Prostate gland (tissue), 2 donors: ENCODE measurements around the gene DHRS1. TPM values are rescaled to one million over a fixed set of nuclear protein-coding genes. Genes with fewer than 3 reads are reported as not detected.

Experiments
- DNase-seq: peaks from one replicate; pipeline ENCODE4 v3.0.0-alpha.2; 2019; ENCODE audit warnings: low spot score
- H3K27ac ChIP-seq, 2 donors: fragments of 200-600 bp; sonication (generic); 2 replicates each; pipeline ENCODE4 v1.5.1; 2017 to 2019
- H3K27me3 ChIP-seq: fragments of 200-600 bp; sonication (generic); replicated peaks from 2 replicates; pipeline ENCODE4 v1.5.1; 2019; ENCODE audit not compliant: insufficient read depth
- H3K36me3 ChIP-seq, 2 donors: fragments of 200-600 bp; sonication (generic); 1 replicate in 1 of 2; 2 replicates in 1 of 2; pipeline versions ENCODE4 v1.5.1 to v1.8.1; 2017 to 2019
- H3K4me1 ChIP-seq: fragments of 200-600 bp; sonication (generic); replicated peaks from 2 replicates; pipeline ENCODE4 v1.5.1; 2019
- H3K4me3 ChIP-seq, 2 donors: fragments of 200-600 bp; sonication (generic); 2 replicates each; pipeline ENCODE4 v1.5.1; 2017 to 2019
- H3K9me3 ChIP-seq: fragments of 200-600 bp; sonication (generic); 2 replicates; pipeline ENCODE4 v1.5.1; 2017
- POLR2A ChIP-seq: fragments of 450-650 bp; IDR thresholded peaks from one replicate; pipeline ENCODE4 v1.6.1; 2016; ENCODE audit warnings: antibody characterized with exemption, mild to moderate bottlenecking
- POLR2AphosphoS5 ChIP-seq: sonication (generic); formaldehyde crosslinking; IDR thresholded peaks from one replicate; pipeline ENCODE4 v1.6.1; 2017; ENCODE audit warnings: antibody characterized with exemption
- WGBS: methylation state at CpG from one replicate; pipeline ENCODE4 v1.1.5; 2018; 5-methylcytosine and 5-hydroxymethylcytosine counted together
- intact Hi-C: fragments of 100-400 bp; cut with DNase I; formaldehyde crosslinking; loops from one replicate; pipeline ENCODE4 v1.14.2; 2022
- total RNA-seq, 2 donors: library from RNA; depleted of rRNA; stranded (reverse); fragments of >200 nt; gene quantifications; one replicate each; pipeline ENCODE4 v1.1.0, GENCODE V29; 2016
- TF ChIP-seq, protein P1 (sequence below), 4 experiments: fragments of 200-600 bp in 2 of 4; fragments of 450-650 bp in 2 of 4; sonication (generic) in 2 of 4; IDR thresholded peaks; 1 replicate in 3 of 4; 2 replicates in 1 of 4; pipeline ENCODE4 v1.5.1; 2016 to 2019; ENCODE audit warnings: antibody characterized with exemption in 4 of 4, mild to moderate bottlenecking in 2 of 4, moderate library complexity in 2 of 4

DHRS1 gene
- total RNA-seq, 2 donors from 2014 or later, result 16.9 to 74.0 TPM

GRCh38 chr14:24327303-24327702 is 27.7 kb upstream of the DHRS1 start:
- H3K4me3 ChIP-seq, result no peak overlapping the region
- no peak overlapping the region for H3K27ac ChIP-seq
- 95% methylated on average over 2 of the region's 2 CpGs for WGBS
- intact Hi-C loops, result no loop called here
- H3K27me3 ChIP-seq, result no peaks in the 10 kb centered on the region
- H3K36me3 ChIP-seq, result no peaks in the 10 kb centered on the region
- H3K9me3 ChIP-seq, result no peaks in the 10 kb centered on the region
- H3K4me1 ChIP-seq, result peaks cover under 1% of the 10 kb centered on the region
- no peak for TF ChIP-seq POLR2A
- TF ChIP-seq, protein P1, sequence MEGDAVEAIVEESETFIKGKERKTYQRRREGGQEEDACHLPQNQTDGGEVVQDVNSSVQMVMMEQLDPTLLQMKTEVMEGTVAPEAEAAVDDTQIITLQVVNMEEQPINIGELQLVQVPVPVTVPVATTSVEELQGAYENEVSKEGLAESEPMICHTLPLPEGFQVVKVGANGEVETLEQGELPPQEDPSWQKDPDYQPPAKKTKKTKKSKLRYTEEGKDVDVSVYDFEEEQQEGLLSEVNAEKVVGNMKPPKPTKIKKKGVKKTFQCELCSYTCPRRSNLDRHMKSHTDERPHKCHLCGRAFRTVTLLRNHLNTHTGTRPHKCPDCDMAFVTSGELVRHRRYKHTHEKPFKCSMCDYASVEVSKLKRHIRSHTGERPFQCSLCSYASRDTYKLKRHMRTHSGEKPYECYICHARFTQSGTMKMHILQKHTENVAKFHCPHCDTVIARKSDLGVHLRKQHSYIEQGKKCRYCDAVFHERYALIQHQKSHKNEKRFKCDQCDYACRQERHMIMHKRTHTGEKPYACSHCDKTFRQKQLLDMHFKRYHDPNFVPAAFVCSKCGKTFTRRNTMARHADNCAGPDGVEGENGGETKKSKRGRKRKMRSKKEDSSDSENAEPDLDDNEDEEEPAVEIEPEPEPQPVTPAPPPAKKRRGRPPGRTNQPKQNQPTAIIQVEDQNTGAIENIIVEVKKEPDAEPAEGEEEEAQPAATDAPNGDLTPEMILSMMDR (IDR thresholded peaks at IDR 0.05), result no peak
- TF ChIP-seq POLR2AphosphoS5, result no peak
- DNase-seq, result no peak

- intact Hi-C loops, result no loop called here
- H3K27me3 ChIP-seq, result no peaks in the 10 kb centered on the region
- no peak overlapping the region for H3K27ac ChIP-seq
- no peaks in the 10 kb centered on the region for H3K4me1 ChIP-seq
- H3K9me3 ChIP-seq, result no peaks in the 10 kb centered on the region
- H3K36me3 ChIP-seq, result no peaks in the 10 kb centered on the region
- TF ChIP-seq, protein P1 (IDR thresholded peaks at IDR 0.05), result no peak
- TF ChIP-seq POLR2A, result no peak
- TF ChIP-seq POLR2AphosphoS5, result no peak
- no peak for DNase-seq
- WGBS, result 77% methylated on average over 9 of the region's 9 CpGs
- H3K4me3 ChIP-seq, result no peak overlapping the region
These were observed 26.4 kb upstream of the DHRS1 start for GRCh38 chr14:24325963-24326362.

GRCh38 chr14:24325041-24325530 is 25.5 kb upstream of the DHRS1 start:
- intact Hi-C loops, result no loop called here
- WGBS, result 87% methylated on average over 5 of the region's 5 CpGs
- TF ChIP-seq POLR2AphosphoS5 (no peak), POLR2A (no peak)
- TF ChIP-seq, protein P1 (IDR thresholded peaks at IDR 0.05), result no peak
- Histone ChIP-seq H3K9me3 (no peaks in the 10 kb centered on the region), H3K4me3 (no peak overlapping the region), H3K27ac (no peak overlapping the region), H3K4me1 (no peaks in the 10 kb centered on the region), H3K36me3 (no peaks in the 10 kb centered on the region), H3K27me3 (no peaks in the 10 kb centered on the region)
- DNase-seq, result no peak

DNA sequence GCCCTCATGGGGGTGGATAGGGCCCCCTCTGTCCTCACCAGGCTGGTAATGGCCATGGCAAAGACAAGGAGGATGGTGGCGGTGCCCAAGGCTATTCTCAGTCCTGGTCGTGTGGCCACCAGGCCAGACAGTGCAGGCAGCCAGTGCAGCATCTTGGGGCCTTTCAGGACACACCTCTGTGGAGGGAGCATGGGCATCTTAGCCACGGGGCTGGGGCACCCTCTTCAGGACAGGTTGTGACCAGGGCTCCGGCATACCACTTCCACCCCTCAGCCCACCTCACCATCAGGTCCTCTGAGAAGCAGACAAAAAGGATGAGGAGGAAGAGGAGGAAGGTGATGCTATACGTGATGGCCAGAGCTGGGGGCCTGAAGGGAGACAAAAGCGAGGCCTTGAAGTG is 24.4 kb upstream of the DHRS1 start:
- H3K36me3 ChIP-seq, result no peaks in the 10 kb centered on the region
- no peaks in the 10 kb centered on the region for H3K9me3 ChIP-seq
- H3K4me3 ChIP-seq, result no peak overlapping the region
- no peak for DNase-seq
- H3K4me1 ChIP-seq, result no peaks in the 10 kb centered on the region
- intact Hi-C loops, result no loop called here
- WGBS, result 72% methylated on average over 6 of the region's 6 CpGs
- TF ChIP-seq POLR2A (no peak), POLR2AphosphoS5 (no peak)
- TF ChIP-seq, protein P1 (IDR thresholded peaks at IDR 0.05), result no peak
- H3K27me3 ChIP-seq, result no peaks in the 10 kb centered on the region
- no peak overlapping the region for H3K27ac ChIP-seq

GRCh38 chr14:24323341-24323740 is 23.8 kb upstream of the DHRS1 start:
- H3K27ac ChIP-seq, result no peak overlapping the region
- H3K27me3 ChIP-seq, result peaks cover 3% of the 10 kb centered on the region
- DNase-seq, result no peak
- H3K36me3 ChIP-seq, result no peaks in the 10 kb centered on the region
- 64% methylated on average over 3 of the region's 3 CpGs for WGBS
- no peaks in the 10 kb centered on the region for H3K9me3 ChIP-seq
- intact Hi-C loops, result no loop called here
- no peak for TF ChIP-seq POLR2A
- TF ChIP-seq, protein P1 (IDR thresholded peaks at IDR 0.05), result no peak
- no peak for TF ChIP-seq POLR2AphosphoS5
- no peaks in the 10 kb centered on the region for H3K4me1 ChIP-seq
- H3K4me3 ChIP-seq, result no peak overlapping the region
